Epithelial cell of esophagus (primary cell): ENCODE data around the gene CTAGE6.
"Not testable (repeated sequence)": the region's sequence is repeated elsewhere in the genome, so short reads cannot be mapped to it uniquely, and the experiment has no call there.

Experiments used
- DNase-seq: peaks from one replicate; pipeline ENCODE4 v3.0.0; 2010; ENCODE audit warnings: low read depth
- H3K4me3 ChIP-seq: 2 replicates; pipeline ENCODE4 v1.5.1; 2011; ENCODE audit warnings: mild to moderate bottlenecking, low read length, control low read depth
- TF ChIP-seq, protein P1 (sequence below): IDR thresholded peaks from 2 replicates; pipeline ENCODE4 v1.5.1; 2011; ENCODE audit warnings: low read depth, mild to moderate bottlenecking, low read length, control low read depth, inconsistent platforms; ENCODE audit not compliant: insufficient read depth; ENCODE audit errors: missing control alignments

CTAGE6 gene

DNA sequence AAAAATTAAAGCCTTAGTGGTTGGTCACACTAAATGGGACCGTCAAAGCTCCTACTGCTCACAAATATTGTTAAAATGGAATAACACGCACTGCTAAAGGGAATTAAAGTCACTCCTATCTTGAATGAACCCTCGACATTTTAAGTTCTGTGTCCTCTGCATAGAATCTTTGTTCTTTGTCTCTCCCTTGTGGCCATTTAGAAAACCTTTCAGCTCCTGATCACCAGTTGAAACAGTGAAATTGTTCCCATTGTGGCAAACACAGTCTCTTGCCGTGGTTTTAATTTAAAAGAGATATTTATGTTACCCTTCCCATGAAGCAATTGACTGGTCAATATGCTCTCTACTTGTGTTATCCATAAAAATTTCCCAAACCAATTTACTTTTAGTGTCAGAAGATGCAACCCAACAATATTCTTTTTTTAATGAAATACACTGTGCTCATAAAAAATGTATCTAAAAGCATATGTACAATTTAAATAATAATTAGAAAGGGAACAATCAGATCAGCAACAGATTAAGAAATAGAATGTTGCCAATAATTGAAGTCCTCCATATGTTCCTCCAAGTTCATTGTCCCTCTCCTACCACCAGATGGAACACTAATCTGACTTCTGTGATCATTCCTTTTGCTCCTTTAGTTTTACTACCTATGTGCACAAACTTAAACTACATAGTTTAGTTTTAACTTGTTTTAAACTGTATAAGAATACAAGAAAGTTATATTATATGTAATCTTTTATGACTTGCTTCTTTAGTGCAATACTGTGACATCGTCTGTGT, 20.3 kb downstream of the CTAGE6 start:
- TF ChIP-seq, protein P1, sequence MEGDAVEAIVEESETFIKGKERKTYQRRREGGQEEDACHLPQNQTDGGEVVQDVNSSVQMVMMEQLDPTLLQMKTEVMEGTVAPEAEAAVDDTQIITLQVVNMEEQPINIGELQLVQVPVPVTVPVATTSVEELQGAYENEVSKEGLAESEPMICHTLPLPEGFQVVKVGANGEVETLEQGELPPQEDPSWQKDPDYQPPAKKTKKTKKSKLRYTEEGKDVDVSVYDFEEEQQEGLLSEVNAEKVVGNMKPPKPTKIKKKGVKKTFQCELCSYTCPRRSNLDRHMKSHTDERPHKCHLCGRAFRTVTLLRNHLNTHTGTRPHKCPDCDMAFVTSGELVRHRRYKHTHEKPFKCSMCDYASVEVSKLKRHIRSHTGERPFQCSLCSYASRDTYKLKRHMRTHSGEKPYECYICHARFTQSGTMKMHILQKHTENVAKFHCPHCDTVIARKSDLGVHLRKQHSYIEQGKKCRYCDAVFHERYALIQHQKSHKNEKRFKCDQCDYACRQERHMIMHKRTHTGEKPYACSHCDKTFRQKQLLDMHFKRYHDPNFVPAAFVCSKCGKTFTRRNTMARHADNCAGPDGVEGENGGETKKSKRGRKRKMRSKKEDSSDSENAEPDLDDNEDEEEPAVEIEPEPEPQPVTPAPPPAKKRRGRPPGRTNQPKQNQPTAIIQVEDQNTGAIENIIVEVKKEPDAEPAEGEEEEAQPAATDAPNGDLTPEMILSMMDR, result peak; percentile 70
- DNase-seq, result peak; percentile 63
- H3K4me3 ChIP-seq, result not testable (repeated sequence)

DNA sequence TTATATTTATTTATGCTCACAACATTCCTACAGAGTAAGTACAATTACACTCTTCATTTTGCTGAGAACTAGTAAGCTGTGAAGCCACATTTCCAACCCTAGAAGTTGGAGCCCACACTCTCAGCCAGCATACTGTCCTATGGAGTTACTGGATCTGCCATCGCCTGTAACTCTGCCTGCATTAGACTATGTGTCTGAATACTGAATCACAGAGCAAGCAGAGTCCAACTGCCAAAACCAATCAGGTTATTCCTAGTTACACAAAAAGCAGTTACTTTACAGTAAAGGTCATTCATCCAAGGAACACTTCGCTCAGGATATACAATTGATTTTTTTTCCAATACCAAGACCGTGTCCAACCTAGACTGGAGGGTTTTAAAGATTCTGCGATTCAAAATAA, 21.5 kb downstream of the CTAGE6 start:
- TF ChIP-seq, protein P1, result no peak
- no peak overlapping the region for H3K4me3 ChIP-seq
- no peak for DNase-seq

DNA sequence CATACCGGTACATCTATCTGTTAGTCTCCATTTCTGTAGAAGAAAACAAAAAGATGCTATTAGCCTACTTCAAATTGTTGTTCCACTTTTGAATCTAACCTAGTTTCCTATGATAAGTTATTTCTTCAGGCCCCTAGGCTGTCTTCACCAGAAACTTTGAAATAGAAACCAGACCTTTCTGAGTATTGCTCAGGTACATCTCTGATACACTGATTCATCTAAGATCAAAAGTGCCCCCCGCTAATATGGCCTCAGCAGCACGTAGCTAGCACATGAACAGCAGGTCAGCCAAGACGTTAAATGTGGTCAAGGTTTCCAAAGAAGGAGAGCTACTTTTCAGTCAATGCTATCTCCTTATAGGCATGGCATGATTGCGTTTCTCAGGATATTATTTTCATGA, 23.6 kb downstream of the CTAGE6 start:
- no peak for DNase-seq
- TF ChIP-seq, protein P1, result no peak

DNA sequence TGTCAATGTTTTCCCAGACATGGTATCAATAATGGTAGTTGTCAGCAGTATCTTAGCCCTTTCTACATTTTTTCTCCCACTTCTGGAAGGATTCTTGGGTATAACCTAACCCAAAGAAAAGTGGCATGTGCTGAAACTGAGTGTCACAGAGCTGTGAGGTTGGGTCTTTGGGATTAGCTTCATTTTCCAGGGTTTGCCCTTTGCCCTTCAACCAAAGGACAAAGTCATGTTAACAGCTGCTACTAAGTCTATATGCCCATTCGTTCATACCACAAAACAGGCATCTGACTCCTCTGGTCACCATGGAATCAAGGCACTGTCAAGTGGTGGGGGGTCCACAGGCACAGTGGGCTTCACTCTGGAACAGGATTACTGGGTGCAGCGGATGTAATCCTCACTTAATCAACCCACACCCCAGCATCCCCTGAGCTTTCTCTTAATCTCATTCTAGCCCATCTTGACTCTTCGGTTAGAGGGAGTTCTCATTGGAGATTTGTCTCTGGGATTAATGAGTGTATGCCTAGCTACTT, 29.1 kb downstream of the CTAGE6 start:
- TF ChIP-seq, protein P1, result no peak
- H3K4me3 ChIP-seq, result no peak overlapping the region
- DNase-seq, result no peak

More for the DNA sequence above, 23.6 kb downstream of the CTAGE6 start:
- no peak overlapping the region for H3K4me3 ChIP-seq

DNA sequence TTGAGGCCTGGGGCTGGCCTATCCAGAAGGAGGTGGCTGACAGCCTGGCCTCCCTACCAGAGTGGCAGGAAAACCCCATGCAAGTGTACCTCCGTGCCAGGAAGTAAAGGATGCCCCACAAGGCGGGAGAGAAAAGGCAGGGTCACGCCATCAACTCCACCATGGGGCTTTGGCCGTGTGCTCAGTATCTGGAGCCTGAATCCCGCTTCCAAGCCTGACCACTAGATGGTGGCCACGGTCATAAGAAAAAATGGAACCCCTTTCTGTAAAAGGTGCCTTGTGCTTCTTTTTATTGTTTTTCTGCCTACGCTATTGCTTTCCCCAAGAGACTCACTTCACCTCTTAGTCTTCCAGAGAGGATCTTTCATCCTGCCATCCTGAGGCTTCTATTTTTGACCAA, 29.9 kb downstream of the CTAGE6 start:
- DNase-seq, H3K4me3 ChIP-seq: not testable (repeated sequence)

DNA sequence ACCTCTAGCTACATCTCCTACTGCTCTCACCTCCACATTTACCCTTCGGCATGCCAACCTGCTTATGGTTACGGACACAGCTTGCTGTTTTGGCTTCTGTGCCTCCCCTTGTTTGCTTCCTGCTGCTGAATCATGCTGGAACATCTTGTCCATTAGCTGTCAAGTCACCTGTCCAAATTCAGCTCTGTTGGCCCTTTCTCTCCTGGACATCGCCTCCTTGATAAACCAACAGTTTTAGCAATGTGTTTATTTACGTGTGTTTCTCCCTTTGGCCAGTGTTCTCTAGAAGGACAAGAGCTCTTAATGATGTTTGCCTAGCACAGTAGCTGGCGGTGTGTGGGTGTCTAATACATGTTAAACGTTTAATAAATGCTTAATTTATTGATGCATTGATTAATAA, 31.4 kb downstream of the CTAGE6 start:
- not testable (repeated sequence) for DNase-seq, H3K4me3 ChIP-seq

DNA sequence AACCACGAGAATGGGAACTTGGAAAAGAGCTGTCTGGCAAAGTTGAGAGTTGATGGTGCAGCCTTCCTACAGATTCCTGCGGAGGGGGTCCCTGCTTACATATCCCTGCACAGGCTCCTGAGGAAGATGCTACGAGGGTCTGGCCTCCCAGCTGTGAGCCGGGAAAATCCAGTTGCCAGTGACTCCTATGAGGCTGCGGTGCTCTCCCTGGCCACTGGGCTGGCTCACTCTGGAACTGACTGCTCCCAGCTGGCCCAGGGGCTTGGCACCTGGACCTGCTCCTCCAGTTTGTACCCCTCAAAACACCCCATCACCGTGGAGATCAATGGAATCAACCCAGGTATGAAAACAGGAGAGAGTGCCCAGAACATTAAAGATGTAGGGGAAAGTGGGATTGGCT, 37.2 kb downstream of the CTAGE6 start:
- not testable (repeated sequence) for H3K4me3 ChIP-seq, DNase-seq

DNA sequence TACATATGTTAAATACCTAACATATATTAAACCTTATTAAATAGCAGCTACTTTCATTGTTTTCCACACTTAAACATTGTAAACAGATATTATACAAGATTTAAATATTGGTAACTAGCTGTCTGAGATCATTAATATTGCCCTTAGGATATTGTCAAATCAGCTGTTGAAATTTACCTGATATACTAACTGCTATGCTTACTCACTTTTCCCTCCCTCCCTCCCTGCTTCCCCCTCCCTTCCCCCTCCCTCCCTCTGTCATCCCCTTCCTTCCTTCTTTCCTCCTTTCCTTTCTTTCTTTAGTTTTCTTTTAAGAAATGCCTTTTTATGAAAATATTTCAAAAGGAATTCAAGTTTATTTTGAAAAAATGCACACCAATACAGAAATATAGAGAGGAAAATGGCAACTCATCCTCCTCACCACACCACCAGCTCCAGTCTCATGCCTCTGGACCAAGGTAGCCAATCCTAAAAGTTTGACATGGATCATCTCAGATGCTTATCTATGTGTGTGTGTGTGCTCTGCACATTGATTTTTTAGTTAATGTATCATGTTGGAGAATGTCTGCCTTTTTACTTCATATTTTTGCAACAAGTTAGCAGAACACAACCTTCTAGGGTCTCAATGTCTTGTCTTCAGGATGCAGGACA, 41.8 kb downstream of the CTAGE6 start:
- H3K4me3 ChIP-seq, result not testable (repeated sequence)

DNA sequence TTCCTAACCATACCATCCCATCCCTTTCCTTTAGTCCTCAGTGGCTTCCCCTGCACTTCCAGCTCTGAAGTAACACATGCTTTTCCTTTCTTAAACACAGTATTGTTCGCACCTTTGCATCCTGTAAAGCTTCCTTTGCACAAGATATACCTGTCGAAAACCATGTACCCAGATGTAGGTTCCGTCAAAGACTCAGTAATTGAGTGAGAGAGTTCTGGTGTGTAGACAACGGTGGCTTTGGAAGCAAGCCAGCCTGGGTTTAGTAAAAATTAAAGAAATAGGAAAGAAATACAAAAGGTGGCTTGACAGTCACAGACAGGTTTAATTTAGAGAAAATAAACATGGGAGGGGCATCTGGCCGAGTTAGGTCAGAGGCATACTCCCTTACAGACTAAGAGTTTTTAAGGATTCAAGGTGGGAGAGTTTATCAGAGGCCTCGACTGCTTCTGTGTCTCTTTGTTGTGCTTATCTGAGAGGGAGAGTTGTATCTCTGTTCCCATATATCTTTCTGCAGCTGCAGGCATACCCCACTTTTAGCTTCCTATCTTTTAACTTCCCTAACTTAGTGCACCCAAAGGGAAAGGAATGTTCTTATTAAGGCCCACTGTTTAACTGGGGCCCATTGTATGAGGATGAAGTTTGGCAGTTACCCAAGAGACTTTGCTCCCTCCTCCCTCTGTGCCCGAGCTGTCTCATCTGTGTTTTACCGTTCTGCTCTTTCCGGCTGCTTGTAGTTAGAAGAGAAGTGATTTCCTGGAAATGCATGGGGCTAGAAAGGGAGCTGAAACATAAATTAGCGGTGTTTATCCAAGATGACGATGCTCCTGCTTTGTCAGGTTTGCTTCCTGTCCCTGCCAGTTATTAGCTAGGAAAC, 42.7 kb downstream of the CTAGE6 start:
- not testable (repeated sequence) for DNase-seq, H3K4me3 ChIP-seq

More for the DNA sequence above, 41.8 kb downstream of the CTAGE6 start:
- DNase-seq, result not testable (repeated sequence)

DNA sequence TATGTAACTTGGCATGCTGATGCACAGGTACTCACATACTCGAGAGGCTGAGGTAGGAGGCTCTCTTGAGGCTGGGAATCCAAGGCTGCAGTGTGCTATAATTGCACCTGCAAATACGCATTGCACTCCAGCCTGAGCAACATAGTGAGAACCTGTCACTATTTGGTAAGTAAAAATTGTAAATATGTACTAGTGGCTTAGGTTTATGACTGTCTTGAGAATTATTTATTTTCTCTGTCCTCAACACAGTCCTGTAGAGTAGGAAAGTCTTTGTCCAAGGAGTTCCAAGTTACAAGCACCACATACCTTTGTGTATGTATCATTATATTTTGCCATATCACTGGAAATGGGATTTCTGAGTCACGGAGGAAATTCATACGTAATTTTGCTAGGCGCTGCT, 45.1 kb downstream of the CTAGE6 start:
- not testable (repeated sequence) for H3K4me3 ChIP-seq
- peak; percentile 35 for DNase-seq

DNA sequence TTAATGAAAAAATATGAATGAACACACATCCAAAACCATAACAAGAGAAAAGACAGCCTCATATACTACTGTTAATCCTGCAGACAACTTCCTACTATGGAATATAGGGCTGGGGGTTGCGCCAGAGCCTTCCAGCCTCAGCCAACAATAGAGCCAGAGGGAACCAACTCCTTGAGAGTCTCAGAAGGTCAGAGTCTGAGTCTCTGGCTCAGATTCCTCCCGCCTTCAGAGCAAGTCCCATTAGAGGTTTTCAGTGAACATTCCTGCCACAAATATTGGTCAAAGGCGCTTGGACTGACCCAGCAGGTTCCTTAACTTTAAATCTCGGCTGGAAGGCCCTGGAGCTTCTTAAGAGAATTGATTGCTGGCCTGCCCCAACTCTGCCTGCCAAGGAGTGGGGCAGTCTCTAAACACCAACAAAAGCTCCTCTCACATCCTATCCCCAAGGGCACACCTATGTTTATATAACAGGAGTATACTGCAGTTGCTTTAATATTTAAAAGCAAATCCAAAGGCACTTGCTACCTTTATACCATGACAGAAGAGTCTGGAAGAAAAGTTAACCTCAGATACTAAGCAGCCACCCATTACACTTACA, 45.7 kb downstream of the CTAGE6 start:
- DNase-seq, H3K4me3 ChIP-seq: not testable (repeated sequence)

DNA sequence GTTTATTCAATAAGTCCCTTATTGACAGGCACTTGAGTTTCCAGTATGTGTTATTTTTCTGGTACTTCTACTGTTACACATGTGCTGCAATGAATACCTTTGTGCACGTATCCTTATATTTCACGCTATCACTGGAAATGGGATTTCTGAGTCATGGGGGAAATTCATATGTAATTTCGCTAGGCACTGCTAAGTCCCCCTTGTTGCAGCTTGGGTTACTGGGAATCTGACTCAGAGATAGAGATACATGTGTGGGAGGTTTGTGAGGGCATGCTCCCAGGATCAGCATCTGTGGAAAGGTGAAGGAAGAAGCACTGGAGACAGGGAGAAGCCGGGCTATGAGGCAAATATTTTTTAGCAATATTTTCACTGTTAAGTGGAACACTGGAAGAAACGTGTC, 47.6 kb downstream of the CTAGE6 start:
- not testable (repeated sequence) for DNase-seq, H3K4me3 ChIP-seq
